ENCODE results near the gene EBF4. TPM values are rescaled to one million over a fixed set of nuclear protein-coding genes. Genes with fewer than 3 reads are reported as not detected.
"Not testable (repeated sequence)": the region's sequence is repeated elsewhere in the genome, so short reads cannot be mapped to it uniquely, and the experiment has no call there.

The EBF4 gene
- total RNA-seq, 1 experiment from 2014 or later: 2.0 TPM

DNA sequence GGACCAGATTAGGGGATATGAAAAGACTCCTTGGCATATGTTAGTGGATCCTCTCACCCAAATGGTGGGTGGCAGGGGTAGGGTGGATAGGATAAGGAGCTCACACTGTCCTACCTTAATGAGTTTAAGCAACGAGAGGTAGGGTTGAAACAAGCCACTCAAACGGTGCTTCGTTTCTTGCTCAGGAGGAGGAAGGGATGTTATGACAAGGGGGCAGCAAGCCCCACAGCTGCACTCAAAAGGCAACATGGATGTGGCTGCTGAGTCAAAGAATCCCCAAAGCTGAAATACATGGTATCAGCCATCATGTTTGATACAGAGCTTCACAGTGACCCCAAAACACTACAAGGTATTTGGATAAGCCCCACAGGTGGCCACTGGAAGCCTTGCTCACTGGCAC lies 20.1 kb upstream of the EBF4 start:
- no peak for DNase-seq (ENCODE audit: extremely low read depth, low read depth)

- DNase-seq (ENCODE audit: extremely low read depth, low read depth): no peak
Measured at GRCh38 chr20:2673453-2673852, 19.1 kb upstream of the EBF4 start.

DNA sequence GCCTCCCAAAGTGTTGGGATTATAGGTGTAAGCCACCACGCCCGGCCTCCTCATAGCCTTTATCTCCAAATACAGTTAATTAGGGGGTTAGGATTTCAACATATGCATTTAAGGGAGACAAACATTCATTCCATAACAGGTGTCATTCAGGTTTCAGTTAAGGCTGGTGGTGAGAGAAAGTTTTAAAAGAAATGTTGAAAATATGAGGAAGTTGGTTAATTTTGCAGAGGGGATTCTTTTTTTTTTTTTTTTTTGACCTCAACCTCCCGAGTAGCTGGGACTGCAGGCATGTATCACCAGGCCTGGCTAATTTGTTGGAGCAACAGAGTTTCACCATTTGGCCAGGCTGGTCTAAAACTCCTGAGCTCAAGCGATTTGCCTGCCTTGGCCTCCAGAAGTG lies 12.5 kb upstream of the EBF4 start:
- DNase-seq (ENCODE audit: extremely low read depth, low read depth): no peak

- DNase-seq (ENCODE audit: extremely low read depth, low read depth): not testable (repeated sequence)
Measured at GRCh38 chr20:2682040-2682439, 10.5 kb upstream of the EBF4 start.

- not testable (repeated sequence) for DNase-seq (ENCODE audit: extremely low read depth, low read depth)
Measured at GRCh38 chr20:2684817-2685216, 7.8 kb upstream of the EBF4 start.

DNA sequence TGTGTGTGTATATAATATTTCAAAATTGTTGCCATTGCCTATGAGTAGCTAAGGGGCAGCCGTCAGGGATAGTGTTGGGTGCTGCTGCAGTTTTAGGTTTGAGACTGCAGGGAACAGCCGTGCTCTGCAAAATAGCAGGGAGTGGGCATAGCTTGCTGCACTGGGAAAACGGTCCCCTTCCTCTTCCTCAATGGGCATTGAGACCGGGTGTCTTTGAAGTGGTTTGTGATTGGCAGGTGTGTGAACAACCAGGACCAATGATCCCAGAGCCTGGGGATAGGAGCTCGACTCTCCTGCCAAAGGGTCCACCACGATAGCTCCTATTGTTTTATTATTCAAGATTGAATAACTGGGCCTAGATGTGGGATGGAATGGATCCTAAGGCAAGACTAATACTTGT lies 5.1 kb upstream of the EBF4 start:
- no peak for DNase-seq (ENCODE audit: extremely low read depth, low read depth)

DNA sequence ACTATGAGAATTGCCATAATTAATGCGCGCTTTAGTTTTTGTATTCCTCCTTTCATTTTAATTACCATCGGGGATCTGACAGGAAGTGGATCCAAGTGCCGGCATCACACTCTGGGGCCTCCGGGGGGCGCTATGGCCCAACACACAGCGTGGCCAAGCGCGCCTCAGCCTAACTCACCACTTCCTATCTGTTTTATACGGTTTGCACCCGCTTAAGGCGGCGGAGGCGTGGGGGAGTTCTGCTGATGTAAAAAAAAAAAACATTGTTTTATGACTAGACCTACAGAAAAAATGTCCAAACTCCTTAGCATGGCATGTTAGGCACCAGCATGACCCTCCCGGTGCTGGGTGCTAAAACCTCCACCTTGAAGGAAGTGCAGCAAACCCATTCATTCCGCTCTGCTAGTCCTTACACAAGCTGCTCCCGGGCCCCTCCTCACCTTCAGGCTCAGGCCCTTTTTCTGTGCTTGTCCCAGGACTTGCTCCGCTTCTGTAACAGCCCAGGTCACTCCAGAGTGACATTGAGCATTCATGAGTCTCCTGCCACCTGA lies 4.5 kb upstream of the EBF4 start:
- peak; percentile 26 for DNase-seq (ENCODE audit: extremely low read depth, low read depth)

- no peak for DNase-seq (ENCODE audit: extremely low read depth, low read depth)
Measured at GRCh38 chr20:2690213-2690612, 2.4 kb upstream of the EBF4 start.

- no peak for DNase-seq (ENCODE audit: extremely low read depth, low read depth)
Measured at GRCh38 chr20:2690718-2691117, 1.9 kb upstream of the EBF4 start.

DNA sequence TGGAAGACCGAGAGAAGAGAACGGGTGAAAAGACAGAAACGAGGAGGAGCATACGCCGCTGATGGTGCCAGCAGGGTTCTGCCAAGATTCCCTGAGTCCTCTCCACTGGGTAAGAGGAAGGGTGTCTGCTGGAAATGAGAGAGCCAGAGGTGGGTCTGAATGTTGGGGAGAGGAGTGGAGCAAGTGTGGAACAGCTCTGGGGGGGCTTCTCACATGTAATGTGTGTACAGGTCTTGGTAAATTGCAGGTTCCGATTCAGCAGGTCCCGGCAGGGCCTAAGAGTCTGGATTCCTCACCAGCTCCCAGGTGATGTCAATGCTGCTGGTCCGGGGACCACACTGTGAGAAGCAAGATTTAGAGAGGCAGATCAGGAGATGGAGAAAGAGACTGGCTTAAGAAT lies 1.5 kb upstream of the EBF4 start:
- no peak for DNase-seq (ENCODE audit: extremely low read depth, low read depth)

DNA sequence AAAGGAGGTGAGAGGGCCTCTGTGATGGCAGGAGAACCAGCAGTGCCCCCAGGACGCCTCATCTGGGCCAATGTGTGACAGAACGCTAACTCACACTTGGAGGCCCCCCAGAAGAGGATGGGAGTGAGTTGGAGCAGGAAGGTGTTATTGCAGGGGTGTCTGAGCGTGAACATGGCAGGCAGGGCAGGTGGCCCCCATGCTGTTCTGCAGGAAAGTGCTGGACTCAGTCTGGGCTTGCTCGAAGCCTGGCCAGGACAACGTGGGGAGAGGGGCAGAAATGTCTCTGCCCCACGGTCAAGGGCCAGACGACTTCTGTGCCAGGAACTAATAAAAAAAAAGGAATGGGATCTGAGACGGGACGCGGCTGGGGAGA lies 931 bp upstream of the EBF4 start:
- DNase-seq (ENCODE audit: extremely low read depth, low read depth): no peak

DNA sequence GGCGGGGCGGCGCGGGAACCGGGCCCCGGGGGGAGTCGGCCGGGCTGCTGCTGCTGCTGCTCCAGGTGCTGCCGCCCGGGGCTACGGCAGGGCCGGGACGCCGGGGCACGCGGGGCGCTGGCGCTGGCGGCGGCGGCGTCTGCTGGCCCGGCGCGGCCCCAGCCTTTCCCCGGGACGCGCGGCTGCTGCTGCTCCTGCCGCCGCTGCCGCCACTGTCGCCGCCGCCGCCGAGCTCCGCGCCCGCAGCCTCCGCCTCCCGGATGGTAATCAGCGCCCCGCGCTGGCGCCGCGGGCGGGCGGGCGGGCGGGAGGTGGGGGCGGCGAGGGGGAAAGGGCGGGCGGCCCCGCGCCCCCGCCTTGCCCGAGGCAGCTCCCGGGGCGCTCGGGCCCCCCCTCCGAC lies 306 bp downstream of the EBF4 start:
- DNase-seq (ENCODE audit: extremely low read depth, low read depth): no peak

- no peak for DNase-seq (ENCODE audit: extremely low read depth, low read depth)
Measured at GRCh38 chr20:2693286-2694007, 867 bp downstream of the EBF4 start.

DNA sequence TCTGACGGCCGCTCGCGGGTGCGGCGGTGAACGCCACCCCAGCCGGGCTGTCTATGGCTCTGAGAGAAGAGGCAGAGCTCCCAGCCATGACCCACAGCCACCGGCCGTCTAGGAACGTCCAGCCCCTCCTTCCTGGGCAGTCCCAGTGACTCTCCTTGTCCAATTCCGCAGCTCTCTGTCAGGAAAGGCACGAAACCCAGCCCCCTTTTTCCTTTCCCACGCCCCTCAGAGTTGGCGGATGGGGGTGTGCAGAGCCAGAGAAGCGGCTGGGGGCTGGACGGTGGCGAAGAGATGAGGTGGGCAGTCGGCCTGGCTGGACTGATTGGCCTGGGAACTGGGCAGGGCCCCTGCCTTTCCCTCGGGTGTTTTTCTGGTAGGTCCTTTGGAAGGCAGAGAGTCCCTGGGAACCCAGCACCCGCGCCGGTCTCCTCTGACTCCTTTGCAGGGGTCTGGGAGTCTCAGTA lies 1.5 kb downstream of the EBF4 start:
- no peak for DNase-seq (ENCODE audit: extremely low read depth, low read depth)

DNA sequence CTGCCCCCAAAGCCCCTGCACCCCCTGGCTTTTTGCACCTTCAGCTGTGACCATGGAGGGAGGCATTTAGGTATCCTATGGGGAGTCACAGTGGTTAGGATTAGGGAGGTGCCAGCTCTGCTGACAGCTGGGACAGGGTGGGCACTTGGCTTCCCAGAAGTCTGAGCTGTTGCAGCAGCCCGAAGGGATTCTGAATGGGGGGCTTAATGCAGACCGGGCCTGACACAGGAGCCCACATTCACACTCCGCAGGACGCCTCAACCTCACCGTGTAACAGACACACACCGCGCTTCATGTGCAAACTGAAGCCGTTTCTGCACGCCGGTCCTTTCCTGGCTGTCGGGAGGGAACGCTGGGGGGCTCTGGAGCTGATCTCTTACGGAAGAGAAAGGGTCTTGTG lies 1.9 kb downstream of the EBF4 start:
- DNase-seq (ENCODE audit: extremely low read depth, low read depth): no peak

- DNase-seq (ENCODE audit: extremely low read depth, low read depth): no peak
Measured at GRCh38 chr20:2695206-2695983, 2.8 kb downstream of the EBF4 start.

DNA sequence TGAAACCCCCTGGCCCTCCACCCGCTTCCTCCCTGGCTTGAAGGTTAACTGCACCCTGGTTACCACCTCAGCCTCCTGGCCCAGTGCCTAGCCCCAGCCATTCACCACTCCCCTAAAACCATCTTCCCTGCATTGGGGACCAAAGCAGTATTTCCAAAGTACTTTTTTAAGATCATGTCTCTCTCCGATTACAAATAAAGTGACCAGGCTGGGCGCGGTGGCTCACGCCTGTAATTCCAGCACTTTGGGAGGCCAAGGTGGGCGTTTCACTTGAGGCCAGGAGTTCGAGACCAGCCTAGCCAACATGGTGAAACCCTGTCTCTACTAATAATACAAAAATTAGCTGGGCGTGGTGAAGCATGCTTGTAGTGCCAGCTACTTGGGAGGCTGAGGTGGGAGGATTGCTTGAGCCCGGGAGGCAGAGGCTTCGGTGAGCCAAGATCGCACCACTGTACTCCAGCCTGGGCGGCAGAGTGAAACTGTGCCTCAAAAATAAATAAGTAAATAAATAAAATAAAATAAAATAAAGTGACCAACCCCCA lies 3.5 kb downstream of the EBF4 start:
- not testable (repeated sequence) for DNase-seq (ENCODE audit: extremely low read depth, low read depth)

- no peak for DNase-seq (ENCODE audit: extremely low read depth, low read depth)
Measured at GRCh38 chr20:2696646-2697045, 4.1 kb downstream of the EBF4 start.

- no peak for DNase-seq (ENCODE audit: extremely low read depth, low read depth)
Measured at GRCh38 chr20:2697768-2698167, 5.2 kb downstream of the EBF4 start.

DNA sequence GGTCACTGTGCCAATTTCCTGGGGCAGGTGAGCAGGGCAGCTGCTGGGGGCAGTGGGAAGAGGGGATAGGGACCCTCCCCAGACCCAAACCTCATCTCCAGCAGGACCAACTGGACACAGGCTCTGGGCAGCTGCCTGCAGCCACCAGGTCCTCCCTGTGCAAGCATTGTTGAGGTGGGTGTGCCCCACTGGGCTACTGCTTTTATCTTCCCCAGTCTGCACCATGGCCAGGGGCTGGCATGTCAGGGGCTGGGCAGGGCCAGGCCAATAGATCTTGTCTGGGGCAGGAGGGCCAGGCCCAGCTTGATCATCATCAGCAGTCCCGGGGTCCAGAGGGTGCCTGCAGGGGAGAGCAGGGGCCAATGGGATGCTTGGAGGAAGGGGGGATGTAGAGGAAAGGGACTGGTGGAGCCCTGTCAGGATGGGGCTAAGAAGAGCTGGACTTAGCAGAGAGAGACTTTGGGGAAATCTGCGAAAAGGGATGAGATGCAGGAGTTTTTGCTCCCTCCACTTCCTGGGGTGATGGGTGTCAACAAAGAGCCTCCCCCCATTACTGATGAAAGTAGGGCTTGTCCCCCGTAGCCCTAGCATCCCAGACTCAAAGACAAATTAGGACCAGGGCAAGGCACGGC lies 5.7 kb downstream of the EBF4 start:
- no peak for DNase-seq (ENCODE audit: extremely low read depth, low read depth)

DNA sequence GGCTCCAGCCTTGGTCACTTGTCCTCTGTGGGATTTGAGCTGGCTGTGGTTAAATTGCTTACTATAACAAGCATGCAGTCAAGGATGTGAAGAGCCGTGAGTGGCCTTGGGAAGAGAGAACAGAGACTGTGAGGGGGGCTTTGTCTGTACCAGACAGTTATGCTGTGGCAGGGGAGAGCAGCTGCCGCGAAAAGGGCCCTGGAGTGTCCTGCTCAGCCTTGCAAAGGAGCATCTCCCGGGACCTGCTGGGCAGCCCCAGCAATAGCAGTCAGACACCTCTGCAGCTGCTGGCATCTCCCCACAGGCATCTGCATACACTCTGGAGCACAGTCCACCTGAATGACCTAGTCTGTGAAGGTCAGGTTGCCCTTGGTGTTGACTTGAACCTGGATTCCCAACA lies 6.3 kb downstream of the EBF4 start:
- DNase-seq (ENCODE audit: extremely low read depth, low read depth): no peak

Measured in NCI-H460 (cell line).